ENCODE results near the gene MOGAT2. TPM values are rescaled to one million over a fixed set of nuclear protein-coding genes. Genes with fewer than 3 reads are reported as not detected.
"Not testable (repeated sequence)": the region's sequence is repeated elsewhere in the genome, so short reads cannot be mapped to it uniquely, and the experiment has no call there.

MOGAT2 gene
- total RNA-seq, 1 experiment from 2014 or later: 0.12 TPM

DNA sequence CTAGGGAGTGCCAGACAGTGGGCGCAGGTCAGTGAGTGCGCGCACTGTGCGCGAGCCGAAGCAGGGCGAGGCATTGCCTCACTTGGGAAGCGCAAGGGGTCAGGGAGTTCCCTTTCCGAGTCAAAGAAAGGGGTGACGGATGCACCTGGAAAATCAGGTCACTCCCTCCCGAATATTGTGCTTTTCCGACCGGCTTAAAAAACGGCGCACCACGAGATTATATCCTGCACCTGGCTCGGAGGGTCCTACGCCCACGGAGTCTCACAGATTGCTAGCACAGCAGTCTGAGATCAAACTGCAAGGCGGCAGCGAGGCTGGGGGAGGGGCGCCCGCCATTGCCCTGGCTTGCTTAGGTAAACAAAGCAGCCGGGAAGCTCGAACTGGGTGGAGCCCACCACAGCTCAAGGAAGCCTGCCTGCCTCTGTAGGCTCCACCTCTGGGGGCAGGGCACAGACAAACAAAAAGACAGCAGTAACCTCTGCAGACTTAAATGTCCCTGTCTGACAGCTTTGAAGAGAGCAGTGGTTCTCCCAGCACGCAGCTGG is 31.2 kb downstream of the MOGAT2 start:
- H2AFZ ChIP-seq (ENCODE audit: low read depth, low read length, poor library complexity, severe bottlenecking); BruUV-seq (replicated peaks); H3K9me3 ChIP-seq (ENCODE audit: control insufficient read depth in 1 of 2, insufficient read depth in 1 of 2, low read depth in 1 of 2, low read length in 2 of 2); H3K27me3 ChIP-seq (ENCODE audit: insufficient read depth, low read length); H3K4me1 ChIP-seq (ENCODE audit: control insufficient read depth in 1 of 2, insufficient read depth in 2 of 2, low read length in 2 of 2); H3K79me2 ChIP-seq (ENCODE audit: insufficient read depth, low read length); H3K36me3 ChIP-seq (ENCODE audit: control insufficient read depth in 1 of 2, insufficient read depth in 2 of 2, low read length in 2 of 2); H3K9ac ChIP-seq (ENCODE audit: low read length); ATAC-seq; H3K27ac ChIP-seq (ENCODE audit: low read depth, low read length); POLR2A ChIA-PET; intact Hi-C loops (cut with micrococcal nuclease); H4K20me1 ChIP-seq (ENCODE audit: insufficient read depth); H3K9me2 ChIP-seq (ENCODE audit: insufficient read depth); H3K4me2 ChIP-seq (ENCODE audit: low read length); RAD21 ChIA-PET (ENCODE audit: low non-redundant PET in 1 of 2, low total read pairs in 2 of 2, uncharacterized antibody in 2 of 2, unreplicated experiment in 2 of 2); H3K4me3 ChIP-seq (replicated peaks in 1 of 2; ENCODE audit: low read depth in 1 of 2, low read length in 2 of 2); DNase-seq (ENCODE audit: low read depth, low spot score); CTCF ChIA-PET: not testable (repeated sequence)

GRCh38 chr11:75754933-75755332 is 37.3 kb downstream of the MOGAT2 start:
- H3K4me3 ChIP-seq (replicated peaks in 1 of 2; ENCODE audit: low read depth in 1 of 2, low read length in 2 of 2); RAD21 ChIA-PET (ENCODE audit: low non-redundant PET in 1 of 2, low total read pairs in 2 of 2, uncharacterized antibody in 2 of 2, unreplicated experiment in 2 of 2); H3K9ac ChIP-seq (ENCODE audit: low read length); DNase-seq (ENCODE audit: low read depth, low spot score); H3K27me3 ChIP-seq (ENCODE audit: insufficient read depth, low read length); H3K9me3 ChIP-seq (ENCODE audit: control insufficient read depth in 1 of 2, insufficient read depth in 1 of 2, low read depth in 1 of 2, low read length in 2 of 2); H3K27ac ChIP-seq (ENCODE audit: low read depth, low read length); H3K4me1 ChIP-seq (ENCODE audit: control insufficient read depth in 1 of 2, insufficient read depth in 2 of 2, low read length in 2 of 2); POLR2A ChIA-PET; H2AFZ ChIP-seq (ENCODE audit: low read depth, low read length, poor library complexity, severe bottlenecking); BruUV-seq (replicated peaks); CTCF ChIA-PET; H3K79me2 ChIP-seq (ENCODE audit: insufficient read depth, low read length); H4K20me1 ChIP-seq (ENCODE audit: insufficient read depth); H3K4me2 ChIP-seq (ENCODE audit: low read length); intact Hi-C loops (cut with micrococcal nuclease); H3K9me2 ChIP-seq (ENCODE audit: insufficient read depth); ATAC-seq; H3K36me3 ChIP-seq (ENCODE audit: control insufficient read depth in 1 of 2, insufficient read depth in 2 of 2, low read length in 2 of 2): not testable (repeated sequence)

- no peak overlapping the region for H3K4me2 ChIP-seq (ENCODE audit: low read length)
- no peaks in the 10 kb centered on the region for H3K4me1 ChIP-seq (ENCODE audit: control insufficient read depth in 1 of 2, insufficient read depth in 2 of 2, low read length in 2 of 2)
- no peak overlapping the region for H3K4me3 ChIP-seq (replicated peaks in 1 of 2; ENCODE audit: low read depth in 1 of 2, low read length in 2 of 2)
- no peak overlapping the region for H3K9ac ChIP-seq (ENCODE audit: low read length)
- no peaks in the 10 kb centered on the region for H3K79me2 ChIP-seq (ENCODE audit: insufficient read depth, low read length)
- DNase-seq (ENCODE audit: low read depth, low spot score) (no peak), ATAC-seq (no peak)
- no peak overlapping the region for H2AFZ ChIP-seq (ENCODE audit: low read depth, low read length, poor library complexity, severe bottlenecking)
- ChIA-PET POLR2A (no interaction called here), CTCF (no interaction called here), RAD21 (ENCODE audit: low non-redundant PET in 1 of 2, low total read pairs in 2 of 2, uncharacterized antibody in 2 of 2, unreplicated experiment in 2 of 2) (no interaction called here)
- no peaks in the 10 kb centered on the region for H3K9me2 ChIP-seq (ENCODE audit: insufficient read depth)
- TF ChIP-seq MAX (IDR thresholded peaks at IDR 0.05) (no peak), ELF1 (IDR thresholded peaks at IDR 0.05; ENCODE audit: borderline replicate concordance, low read depth) (no peak), REST (IDR thresholded peaks at IDR 0.05; ENCODE audit: low read depth) (no peak), FOSL1 (IDR thresholded peaks at IDR 0.05; ENCODE audit: low read depth) (no peak), JUND (IDR thresholded peaks at IDR 0.05) (no peak), CBX3 (IDR thresholded peaks at IDR 0.05; ENCODE audit: low read depth) (no peak), RAD21 (IDR thresholded peaks at IDR 0.05; ENCODE audit: low read depth) (no peak), POLR2A (IDR thresholded peaks at IDR 0.05; ENCODE audit: borderline replicate concordance, extremely low read depth, insufficient read depth, insufficient read length) (no peak)
- intact Hi-C loops (cut with micrococcal nuclease): no loop called here
- no peak overlapping the region for H3K27ac ChIP-seq (ENCODE audit: low read depth, low read length)
- no TSS peak for BruUV-seq (replicated peaks)
- H3K36me3 ChIP-seq (ENCODE audit: control insufficient read depth in 1 of 2, insufficient read depth in 2 of 2, low read length in 2 of 2): no peaks in the 10 kb centered on the region
- H3K27me3 ChIP-seq (ENCODE audit: insufficient read depth, low read length): no peaks in the 10 kb centered on the region
- H3K9me3 ChIP-seq (ENCODE audit: control insufficient read depth in 1 of 2, insufficient read depth in 1 of 2, low read depth in 1 of 2, low read length in 2 of 2): no peaks in the 10 kb centered on the region
- H4K20me1 ChIP-seq (ENCODE audit: insufficient read depth): no peaks in the 10 kb centered on the region
These were observed 40.0 kb downstream of the MOGAT2 start for GRCh38 chr11:75757651-75758050.
